Measurements from ENCODE around the gene SNCG. TPM values are rescaled to one million over a fixed set of nuclear protein-coding genes. Genes with fewer than 3 reads are reported as not detected.

The SNCG gene
- total RNA-seq, 1 donor from 2014 or later = 46.2 TPM

Other genes starting within 250 kb of the SNCG start
- 0.20 and 0.65 TPM in 2 replicates for gene BMPR1A, start 202.0 kb upstream of the SNCG start, total RNA-seq
- gene MMRN2, start 984 bp upstream of the SNCG start, total RNA-seq = 14.9 and 96.3 TPM in 2 replicates
- 10.1 and 37.7 TPM in 2 replicates for gene ADIRF, start 9.9 kb downstream of the SNCG start, total RNA-seq
- gene FAM25A, start 61.7 kb downstream of the SNCG start, total RNA-seq = not detected in 2 replicates
- gene GLUD1, start 136.2 kb downstream of the SNCG start, total RNA-seq = 141 and 146 TPM in 2 replicates
- 14.6 and 19.2 TPM in 2 replicates for gene SHLD2, start 136.6 kb downstream of the SNCG start, total RNA-seq

Data from lung microvascular endothelial cell (primary cell).